ENCODE results near the gene DDX54.

DDX54 gene

DNA sequence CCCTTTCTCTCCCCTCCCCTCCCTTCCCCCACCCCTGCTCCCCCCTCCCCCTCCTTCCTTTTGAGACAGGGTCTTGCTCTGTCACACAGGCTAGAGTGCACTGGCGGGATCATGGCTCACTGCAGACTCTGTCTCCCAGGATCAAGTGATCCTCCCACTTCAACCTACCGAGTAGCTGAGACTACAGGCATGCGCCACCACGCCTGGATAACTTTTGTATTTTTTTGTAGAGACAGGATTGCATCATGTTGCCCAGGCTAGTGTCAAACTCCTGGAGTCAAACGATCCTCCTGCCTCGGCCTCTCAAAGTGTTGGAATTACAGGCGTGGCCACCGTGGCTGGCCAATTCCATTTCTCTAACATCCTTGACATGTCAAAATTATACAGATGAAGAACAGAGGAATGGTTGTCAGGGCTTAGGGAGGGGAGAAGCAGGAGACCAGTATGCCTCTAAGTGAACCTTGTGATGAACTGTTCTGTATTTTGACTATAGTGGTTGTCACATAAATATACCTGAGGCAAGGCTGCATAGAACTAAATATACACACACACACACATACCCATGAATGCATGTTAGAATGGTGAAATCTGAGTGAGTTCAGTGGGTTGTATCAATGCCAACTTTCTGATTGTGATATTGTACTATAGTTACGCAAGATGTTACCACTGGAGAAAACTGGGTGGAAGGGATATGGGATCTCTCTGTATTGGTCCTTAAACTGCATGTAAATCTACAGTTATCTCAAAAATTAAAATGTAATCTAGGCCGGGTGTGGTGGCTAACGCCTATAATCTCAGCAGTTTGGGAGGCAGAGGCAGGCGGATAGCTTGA is 39.3 kb downstream of the DDX54 start:
- Histone ChIP-seq H3K27me3 (ENCODE audit: insufficient read depth, low read length, poor library complexity, severe bottlenecking) (no peaks in the 10 kb centered on the region), H3F3A (ENCODE audit: low read depth) (no peaks in the 10 kb centered on the region), H3K4me2 (ENCODE audit: low read depth, low read length, poor library complexity, severe bottlenecking) (no peak overlapping the region), H3K9me2 (replicated peaks; ENCODE audit: low read depth, low read length) (no peaks in the 10 kb centered on the region), H3K4me3 (ENCODE audit: low read length, poor library complexity, severe bottlenecking) (no peak overlapping the region), H3K79me2 (ENCODE audit: insufficient read depth, low read length) (no peaks in the 10 kb centered on the region), H3K9ac (ENCODE audit: low read depth, low read length, poor library complexity, severe bottlenecking) (no peak overlapping the region), H3K36me3 (ENCODE audit: insufficient read depth, low read length) (no peaks in the 10 kb centered on the region), H3K4me1 (ENCODE audit: insufficient read depth, low read length, poor library complexity, severe bottlenecking) (no peaks in the 10 kb centered on the region), H3K9me3 (ENCODE audit: insufficient read depth, low read depth, low read length) (no peaks in the 10 kb centered on the region), H4K20me1 (ENCODE audit: insufficient read depth, low read length, poor library complexity, severe bottlenecking) (no peaks in the 10 kb centered on the region), H2AFZ (ENCODE audit: low read length) (no peak overlapping the region)
- TF ChIP-seq EZH2phosphoT487 (IDR thresholded peaks at IDR 0.05; ENCODE audit: borderline replicate concordance), result no peak
- TF ChIP-seq, protein P1, sequence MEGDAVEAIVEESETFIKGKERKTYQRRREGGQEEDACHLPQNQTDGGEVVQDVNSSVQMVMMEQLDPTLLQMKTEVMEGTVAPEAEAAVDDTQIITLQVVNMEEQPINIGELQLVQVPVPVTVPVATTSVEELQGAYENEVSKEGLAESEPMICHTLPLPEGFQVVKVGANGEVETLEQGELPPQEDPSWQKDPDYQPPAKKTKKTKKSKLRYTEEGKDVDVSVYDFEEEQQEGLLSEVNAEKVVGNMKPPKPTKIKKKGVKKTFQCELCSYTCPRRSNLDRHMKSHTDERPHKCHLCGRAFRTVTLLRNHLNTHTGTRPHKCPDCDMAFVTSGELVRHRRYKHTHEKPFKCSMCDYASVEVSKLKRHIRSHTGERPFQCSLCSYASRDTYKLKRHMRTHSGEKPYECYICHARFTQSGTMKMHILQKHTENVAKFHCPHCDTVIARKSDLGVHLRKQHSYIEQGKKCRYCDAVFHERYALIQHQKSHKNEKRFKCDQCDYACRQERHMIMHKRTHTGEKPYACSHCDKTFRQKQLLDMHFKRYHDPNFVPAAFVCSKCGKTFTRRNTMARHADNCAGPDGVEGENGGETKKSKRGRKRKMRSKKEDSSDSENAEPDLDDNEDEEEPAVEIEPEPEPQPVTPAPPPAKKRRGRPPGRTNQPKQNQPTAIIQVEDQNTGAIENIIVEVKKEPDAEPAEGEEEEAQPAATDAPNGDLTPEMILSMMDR (conservative IDR thresholded peaks at IDR 0.05; ENCODE audit: low read length), result no peak

DNA sequence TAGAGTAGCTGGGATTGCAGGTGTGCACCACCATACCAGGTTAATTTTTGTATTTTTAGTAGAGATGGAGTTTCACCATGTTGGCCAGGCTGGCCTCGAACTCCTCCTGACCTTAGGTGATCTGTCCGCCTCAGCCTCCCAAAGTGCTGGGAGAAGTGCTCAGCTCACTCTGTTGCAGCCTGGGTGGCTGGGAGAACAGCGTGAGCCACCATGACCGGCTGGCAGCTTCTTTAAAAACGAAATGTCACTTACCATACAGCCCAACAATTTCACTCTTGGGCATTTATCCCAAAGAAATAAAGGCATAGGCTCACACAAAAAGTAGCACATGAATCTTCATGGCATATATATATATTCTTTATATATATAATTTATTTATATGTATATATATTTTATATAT is 40.5 kb downstream of the DDX54 start:
- Histone ChIP-seq H3K27me3 (ENCODE audit: insufficient read depth, low read length, poor library complexity, severe bottlenecking) (no peaks in the 10 kb centered on the region), H3K4me2 (ENCODE audit: low read depth, low read length, poor library complexity, severe bottlenecking) (no peak overlapping the region), H3K36me3 (ENCODE audit: insufficient read depth, low read length) (no peaks in the 10 kb centered on the region), H3K9ac (ENCODE audit: low read depth, low read length, poor library complexity, severe bottlenecking) (no peak overlapping the region), H4K20me1 (ENCODE audit: insufficient read depth, low read length, poor library complexity, severe bottlenecking) (no peaks in the 10 kb centered on the region), H3K9me3 (ENCODE audit: insufficient read depth, low read depth, low read length) (no peaks in the 10 kb centered on the region), H3K4me1 (ENCODE audit: insufficient read depth, low read length, poor library complexity, severe bottlenecking) (no peaks in the 10 kb centered on the region), H3K79me2 (ENCODE audit: insufficient read depth, low read length) (no peaks in the 10 kb centered on the region), H3K4me3 (ENCODE audit: low read length, poor library complexity, severe bottlenecking) (no peak overlapping the region), H3F3A (ENCODE audit: low read depth) (no peaks in the 10 kb centered on the region), H2AFZ (ENCODE audit: low read length) (no peak overlapping the region), H3K9me2 (replicated peaks; ENCODE audit: low read depth, low read length) (no peaks in the 10 kb centered on the region)
- TF ChIP-seq, protein P1 (conservative IDR thresholded peaks at IDR 0.05; ENCODE audit: low read length), result no peak
- TF ChIP-seq EZH2phosphoT487 (IDR thresholded peaks at IDR 0.05; ENCODE audit: borderline replicate concordance), result no peak

DNA sequence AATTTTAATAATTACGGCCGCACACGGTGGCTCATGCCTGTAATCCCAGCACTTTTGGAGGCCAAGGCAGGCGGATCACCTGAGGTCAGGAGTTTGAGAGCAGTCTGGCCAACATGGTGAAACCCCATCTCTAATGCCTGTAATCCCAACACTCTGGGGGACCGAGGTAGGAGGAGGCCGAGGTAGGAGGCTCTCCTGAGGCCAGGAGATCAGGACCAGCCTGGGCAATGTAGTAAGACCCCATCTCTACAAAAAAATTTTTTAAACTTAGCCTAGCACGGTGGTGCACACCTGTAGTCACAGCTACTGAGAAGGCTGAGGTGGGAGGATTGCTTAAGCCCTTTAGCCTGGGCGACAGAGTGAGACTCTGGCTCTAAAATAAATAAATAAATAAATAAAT is 41.3 kb downstream of the DDX54 start:
- H4K20me1 ChIP-seq (ENCODE audit: insufficient read depth, low read length, poor library complexity, severe bottlenecking), result no peaks in the 10 kb centered on the region
- no peaks in the 10 kb centered on the region for H3K36me3 ChIP-seq (ENCODE audit: insufficient read depth, low read length)
- H3K9ac ChIP-seq (ENCODE audit: low read depth, low read length, poor library complexity, severe bottlenecking), result no peak overlapping the region
- no peaks in the 10 kb centered on the region for H3K27me3 ChIP-seq (ENCODE audit: insufficient read depth, low read length, poor library complexity, severe bottlenecking)
- no peaks in the 10 kb centered on the region for H3K9me2 ChIP-seq (replicated peaks; ENCODE audit: low read depth, low read length)
- no peak for TF ChIP-seq EZH2phosphoT487 (IDR thresholded peaks at IDR 0.05; ENCODE audit: borderline replicate concordance)
- TF ChIP-seq, protein P1 (conservative IDR thresholded peaks at IDR 0.05; ENCODE audit: low read length), result no peak
- H3K9me3 ChIP-seq (ENCODE audit: insufficient read depth, low read depth, low read length), result no peaks in the 10 kb centered on the region
- H3F3A ChIP-seq (ENCODE audit: low read depth), result no peaks in the 10 kb centered on the region
- no peak overlapping the region for H2AFZ ChIP-seq (ENCODE audit: low read length)
- H3K4me1 ChIP-seq (ENCODE audit: insufficient read depth, low read length, poor library complexity, severe bottlenecking), result no peaks in the 10 kb centered on the region
- no peak overlapping the region for H3K4me2 ChIP-seq (ENCODE audit: low read depth, low read length, poor library complexity, severe bottlenecking)
- H3K4me3 ChIP-seq (ENCODE audit: low read length, poor library complexity, severe bottlenecking), result no peak overlapping the region
- no peaks in the 10 kb centered on the region for H3K79me2 ChIP-seq (ENCODE audit: insufficient read depth, low read length)
